Transverse colon (tissue), 4 donors: Measurements from ENCODE around the gene ZNF275. TPM values are rescaled to one million over a fixed set of nuclear protein-coding genes. Genes with fewer than 3 reads are reported as not detected.
"Not testable (repeated sequence)": the region's sequence is repeated elsewhere in the genome, so short reads cannot be mapped to it uniquely, and the experiment has no call there.

ENCODE experiments used
- DNase-seq: peaks from one replicate; pipeline ENCODE4 v3.0.0-alpha.2; 2019
- H3K27ac ChIP-seq, 4 donors: fragments of 200-600 bp; sonication (generic); 2 replicates each; pipeline ENCODE4 v1.5.1; 2016 to 2018; ENCODE audit warnings: inconsistent platforms in 4 of 4
- H3K27me3 ChIP-seq: fragments of 200-600 bp; sonication (generic); 2 replicates; pipeline ENCODE4 v1.5.1; 2017; ENCODE audit warnings: inconsistent platforms
- H3K36me3 ChIP-seq, 4 donors: fragments of 200-600 bp; sonication (generic); 2 replicates each; pipeline ENCODE4 v1.5.1; 2017 to 2019; ENCODE audit warnings: inconsistent platforms in 4 of 4
- H3K4me1 ChIP-seq, 4 donors: fragments of 200-600 bp; sonication (generic); 2 replicates each; pipeline ENCODE4 v1.5.1; 2017 to 2020; ENCODE audit warnings: inconsistent platforms in 4 of 4
- H3K4me3 ChIP-seq, 4 donors: fragments of 200-600 bp; sonication (generic); 1 replicate in 1 of 4; 2 replicates in 3 of 4; pipeline versions ENCODE4 v1.5.1 to v1.6.1; 2017 to 2019; ENCODE audit warnings: inconsistent platforms in 4 of 4
- H3K9me3 ChIP-seq, 2 donors: fragments of 200-600 bp; sonication (generic); 2 replicates each; pipeline ENCODE4 v1.5.1; 2017 to 2019; ENCODE audit warnings: inconsistent platforms in 2 of 2
- EP300 ChIP-seq: sonication (generic); formaldehyde crosslinking; IDR thresholded peaks from one replicate; pipeline ENCODE4 v1.6.1; 2017; ENCODE audit warnings: antibody characterized with exemption, low read depth
- POLR2A ChIP-seq: fragments of 450-650 bp; IDR thresholded peaks from one replicate; pipeline ENCODE4 v1.6.1; 2016; ENCODE audit warnings: antibody characterized with exemption, mild to moderate bottlenecking, moderate library complexity
- POLR2AphosphoS5 ChIP-seq, 3 donors: sonication (generic); formaldehyde crosslinking; IDR thresholded peaks; one replicate each; pipeline ENCODE4 v1.6.1; 2016; ENCODE audit warnings: antibody characterized with exemption in 3 of 3
- WGBS, 2 donors: methylation state at CpG; one replicate each; pipeline ENCODE4 v1.1.5; 2018; ENCODE audit warnings: low coverage in 1 of 2; 5-methylcytosine and 5-hydroxymethylcytosine counted together
- in situ Hi-C, 4 donors: fragments of 200-750 bp; cut with MboI; loops; one replicate each; pipeline versions ENCODE4 v1.15.0 to v1.15.1; 2017; ENCODE audit warnings: low sequenced_read_pairs in 3 of 4, low pct_ligation_motif_present in 1 of 4, low pct_unique_long_range_greater_than_20kb in 1 of 4
- intact Hi-C: fragments of 100-400 bp; cut with DNase I; formaldehyde crosslinking; loops from one replicate; pipeline ENCODE4 v1.15.1; 2023; ENCODE audit warnings: low total_unique reads
- total RNA-seq, 4 donors: library from RNA; depleted of rRNA; stranded (reverse); fragments of >200 nt; gene quantifications; one replicate each; pipeline ENCODE4 v1.1.0, GENCODE V29; 2016
- TF ChIP-seq, protein P1 (sequence below), 5 experiments: fragments of 200-600 bp in 3 of 5; fragments of 450-650 bp in 2 of 5; sonication (generic) in 3 of 5; IDR thresholded peaks; 1 replicate in 2 of 5; 2 replicates in 3 of 5; pipeline ENCODE4 v1.5.1; 2016 to 2017; ENCODE audit warnings: antibody characterized with exemption in 5 of 5, inconsistent platforms in 3 of 5, mild to moderate bottlenecking in 2 of 5, moderate library complexity in 1 of 5

Gene ZNF275
- total RNA-seq, 4 donors from 2014 or later, result 5.6 to 8.8 (median 7.1) TPM

DNA sequence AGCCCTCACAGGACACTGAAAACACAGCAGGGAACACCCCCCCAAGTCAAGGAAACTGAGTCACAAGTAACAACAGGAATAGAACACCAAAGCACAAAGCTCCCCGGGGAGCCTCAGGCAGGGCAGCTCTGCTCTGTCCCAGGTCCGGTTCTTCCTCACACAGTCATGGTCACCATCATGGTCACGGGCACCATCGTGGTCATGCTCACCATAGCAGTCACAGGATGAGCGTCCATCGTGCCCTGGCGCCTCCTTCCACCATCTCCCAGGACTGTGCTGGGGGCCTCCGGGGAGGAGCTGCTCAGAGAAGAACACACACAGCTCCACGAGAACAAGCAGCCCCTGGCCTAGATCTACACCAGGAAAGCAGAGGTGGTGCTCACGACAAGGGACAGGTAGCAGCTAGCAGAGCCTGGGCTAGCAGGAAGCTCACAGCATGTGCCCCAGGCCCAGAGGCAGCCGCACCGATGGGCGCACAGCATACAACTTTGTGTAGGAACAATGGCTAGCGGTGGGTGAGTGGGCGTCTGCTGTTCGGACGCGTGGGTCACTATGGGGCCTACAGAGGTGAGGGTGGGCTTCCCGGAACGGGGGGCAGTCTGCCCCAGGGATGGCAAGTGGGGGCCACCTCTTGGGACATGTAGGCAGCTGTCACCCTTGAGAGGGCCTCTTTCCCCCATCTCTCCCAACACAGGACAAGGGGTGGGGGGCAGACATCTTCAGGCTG, 15.8 kb upstream of the ZNF275 start:
- Histone ChIP-seq H3K27me3 (peaks cover 6% of the 10 kb centered on the region), H3K27ac (no peak overlapping the region), H3K36me3 (no peaks in the 10 kb centered on the region), H3K9me3 (no peaks in the 10 kb centered on the region), H3K4me1 (no peaks in the 10 kb centered on the region), H3K4me3 (no peak overlapping the region)
- in situ Hi-C loops, result no loop called here
- 91% methylated on average over 19 of the region's 20 CpGs; no CpG with 5 or more reads in 1 of the 2 donors for WGBS, 2 donors
- DNase-seq, result no peak
- intact Hi-C loops, result no loop called here
- TF ChIP-seq EP300 (no peak), POLR2AphosphoS5 (IDR thresholded peaks at IDR 0.05) (no peak), POLR2A (no peak)
- TF ChIP-seq, protein P1, sequence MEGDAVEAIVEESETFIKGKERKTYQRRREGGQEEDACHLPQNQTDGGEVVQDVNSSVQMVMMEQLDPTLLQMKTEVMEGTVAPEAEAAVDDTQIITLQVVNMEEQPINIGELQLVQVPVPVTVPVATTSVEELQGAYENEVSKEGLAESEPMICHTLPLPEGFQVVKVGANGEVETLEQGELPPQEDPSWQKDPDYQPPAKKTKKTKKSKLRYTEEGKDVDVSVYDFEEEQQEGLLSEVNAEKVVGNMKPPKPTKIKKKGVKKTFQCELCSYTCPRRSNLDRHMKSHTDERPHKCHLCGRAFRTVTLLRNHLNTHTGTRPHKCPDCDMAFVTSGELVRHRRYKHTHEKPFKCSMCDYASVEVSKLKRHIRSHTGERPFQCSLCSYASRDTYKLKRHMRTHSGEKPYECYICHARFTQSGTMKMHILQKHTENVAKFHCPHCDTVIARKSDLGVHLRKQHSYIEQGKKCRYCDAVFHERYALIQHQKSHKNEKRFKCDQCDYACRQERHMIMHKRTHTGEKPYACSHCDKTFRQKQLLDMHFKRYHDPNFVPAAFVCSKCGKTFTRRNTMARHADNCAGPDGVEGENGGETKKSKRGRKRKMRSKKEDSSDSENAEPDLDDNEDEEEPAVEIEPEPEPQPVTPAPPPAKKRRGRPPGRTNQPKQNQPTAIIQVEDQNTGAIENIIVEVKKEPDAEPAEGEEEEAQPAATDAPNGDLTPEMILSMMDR (IDR thresholded peaks at IDR 0.05), result no peak

DNA sequence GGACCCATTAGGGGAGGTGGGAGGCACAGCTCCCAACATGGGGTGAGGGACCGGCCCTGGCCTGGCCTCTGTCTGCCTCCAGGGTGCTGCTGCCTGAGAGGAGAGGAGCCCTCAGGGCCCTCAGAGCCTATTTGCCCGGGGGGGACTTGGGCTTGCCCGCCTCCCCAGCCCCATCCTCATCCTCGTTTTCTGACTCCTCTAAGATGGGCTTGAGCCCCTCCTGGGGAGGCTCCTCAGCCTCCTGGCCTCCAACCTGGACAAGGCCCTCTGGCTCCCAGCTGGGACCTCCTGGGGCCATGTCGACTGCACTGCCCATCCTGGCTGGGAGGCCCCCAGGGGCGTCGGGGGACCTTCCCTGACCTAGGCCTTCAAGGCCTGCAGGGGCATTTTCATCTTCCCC, 15.1 kb upstream of the ZNF275 start:
- Histone ChIP-seq H3K9me3 (no peaks in the 10 kb centered on the region), H3K27me3 (peaks cover 6% of the 10 kb centered on the region), H3K27ac (no peak overlapping the region), H3K4me1 (no peaks in the 10 kb centered on the region), H3K36me3 (no peaks in the 10 kb centered on the region), H3K4me3 (no peak overlapping the region)
- no peak for DNase-seq
- in situ Hi-C loops, result no loop called here
- intact Hi-C loops, result no loop called here
- 100% methylated on average over 2 of the region's 7 CpGs; no CpG with 5 or more reads in 1 of the 2 donors for WGBS, 2 donors
- TF ChIP-seq EP300, result no peak

DNA sequence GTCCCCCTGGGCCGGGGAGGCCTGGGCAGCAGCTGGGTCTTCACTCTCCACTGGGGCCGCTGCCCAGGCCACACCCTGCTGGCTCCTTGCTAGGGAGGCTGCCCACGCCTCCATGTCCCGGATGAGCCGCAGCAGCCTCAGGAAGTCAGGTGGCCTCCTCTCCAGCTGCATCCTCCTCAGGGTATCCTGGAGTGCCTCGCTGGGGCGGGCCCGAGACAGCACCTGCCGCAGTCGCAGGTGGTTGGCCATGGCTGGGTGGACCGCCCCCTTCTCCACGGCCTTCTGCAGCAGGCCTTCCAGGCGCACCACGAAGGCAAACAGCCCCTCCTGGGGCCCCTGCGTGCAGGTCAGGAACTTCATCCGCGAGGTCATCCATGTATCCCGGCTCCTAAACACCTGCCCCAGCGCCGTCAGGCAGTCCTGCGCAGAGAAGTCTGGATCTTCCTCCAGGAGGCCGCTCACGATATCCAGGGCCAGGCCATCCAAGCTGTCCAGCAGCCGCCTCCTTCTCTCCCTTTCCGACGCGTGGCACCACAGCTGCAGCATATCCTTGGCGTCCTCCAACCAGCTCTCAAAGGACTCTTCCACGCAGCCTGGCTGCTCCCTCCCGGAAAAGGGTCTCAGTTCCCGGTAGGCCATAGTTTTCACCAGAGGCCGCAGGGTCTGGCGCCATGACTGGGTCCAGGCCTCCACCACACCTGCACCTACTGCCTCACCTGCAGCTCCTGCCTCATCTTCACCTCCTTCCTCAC, 14.5 kb upstream of the ZNF275 start:
- no peaks in the 10 kb centered on the region for H3K36me3 ChIP-seq
- H3K9me3 ChIP-seq, result no peaks in the 10 kb centered on the region
- H3K4me1 ChIP-seq, result no peaks in the 10 kb centered on the region
- intact Hi-C loops (no loop called here), in situ Hi-C loops (no loop called here)
- TF ChIP-seq, protein P1 (IDR thresholded peaks at IDR 0.05), result no peak
- no peak for TF ChIP-seq POLR2A
- no peak for TF ChIP-seq EP300
- TF ChIP-seq POLR2AphosphoS5 (IDR thresholded peaks at IDR 0.05), result no peak
- H3K27ac ChIP-seq, result no peak overlapping the region
- H3K4me3 ChIP-seq, result no peak overlapping the region
- H3K27me3 ChIP-seq, result peaks cover 6% of the 10 kb centered on the region
- 81% methylated on average over 28 of the region's 33 CpGs; no CpG with 5 or more reads in 1 of the 2 donors for WGBS, 2 donors
- no peak for DNase-seq

DNA sequence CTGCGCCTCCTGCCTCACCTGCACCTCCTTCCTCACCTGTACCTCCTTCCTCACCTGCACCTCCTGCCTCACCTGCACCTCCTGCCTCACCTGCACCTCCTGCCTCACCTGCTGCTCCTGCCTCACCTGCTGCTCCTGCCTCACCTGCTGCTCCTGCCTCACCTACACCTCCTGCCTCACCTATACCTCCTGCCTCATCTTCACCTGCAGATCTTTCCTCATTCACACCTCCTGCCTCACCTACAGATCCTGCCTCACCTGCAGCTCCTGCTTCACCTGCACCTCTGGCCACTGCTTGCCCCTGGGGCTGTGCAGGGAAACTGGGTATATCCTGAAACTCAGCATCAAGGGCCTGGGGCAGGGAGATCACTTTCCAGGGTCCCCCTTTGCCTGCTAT, 13.9 kb upstream of the ZNF275 start:
- intact Hi-C loops, H3K9me3 ChIP-seq, H3K27me3 ChIP-seq, H3K4me3 ChIP-seq, in situ Hi-C loops, H3K4me1 ChIP-seq, H3K36me3 ChIP-seq, DNase-seq, H3K27ac ChIP-seq: not testable (repeated sequence)
- WGBS, 2 donors, result 96% methylated on average over 1 of the region's 1 CpG; no CpG with 5 or more reads in 1 of the 2 donors

DNA sequence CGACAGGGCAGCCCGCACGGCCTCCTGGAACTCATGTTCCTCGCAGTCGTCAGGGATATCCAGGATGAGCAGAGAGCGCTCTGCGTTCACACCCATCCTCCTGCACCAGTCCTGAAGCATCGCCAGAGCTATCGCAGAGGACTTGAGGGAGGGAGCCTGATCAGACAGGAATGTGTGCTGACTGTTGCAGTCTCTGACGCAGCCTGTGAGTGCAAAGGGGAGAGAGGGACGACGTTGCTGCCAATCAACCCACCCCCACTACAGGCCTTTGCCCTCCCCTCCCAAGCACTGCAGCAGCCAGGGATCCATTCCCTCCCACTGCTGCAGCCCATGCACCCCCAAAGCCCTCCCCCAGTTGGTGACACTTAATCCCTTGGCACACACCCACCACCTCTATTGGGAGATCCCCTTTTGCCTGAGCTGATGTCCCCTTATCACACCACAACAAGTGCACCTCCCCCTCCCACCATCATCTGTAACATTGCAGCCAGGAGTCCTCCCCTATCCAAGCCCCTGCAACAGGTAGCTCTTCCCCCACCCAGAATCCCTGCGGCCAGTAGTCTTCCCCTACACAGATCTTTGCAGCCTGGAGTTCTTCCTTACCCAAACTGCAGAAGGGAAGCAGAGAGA, 13.3 kb upstream of the ZNF275 start:
- WGBS, 2 donors, result 67% methylated on average over 9 of the region's 13 CpGs; no CpG with 5 or more reads in 1 of the 2 donors
- DNase-seq, result no peak
- intact Hi-C loops (no loop called here), in situ Hi-C loops (no loop called here)
- TF ChIP-seq POLR2AphosphoS5 (IDR thresholded peaks at IDR 0.05) (no peak), POLR2A (no peak), EP300 (no peak)
- TF ChIP-seq, protein P1 (IDR thresholded peaks at IDR 0.05), result no peak
- Histone ChIP-seq H3K4me1 (no peaks in the 10 kb centered on the region), H3K27ac (no peak overlapping the region), H3K36me3 (no peaks in the 10 kb centered on the region), H3K9me3 (no peaks in the 10 kb centered on the region), H3K4me3 (no peak overlapping the region), H3K27me3 (peaks cover 6% of the 10 kb centered on the region)
